Lung (tissue), 12 donors: Measurements from ENCODE around the gene TDRD12. TPM values are rescaled to one million over a fixed set of nuclear protein-coding genes. Genes with fewer than 3 reads are reported as not detected.

Experiments used
- ATAC-seq: fragments of 200-7000 bp; cut with Tn5 transposase; one replicate; pipeline ENCODE4 v1.9.1; 2020; ENCODE audit warnings: moderate number of reproducible peaks; ENCODE audit not compliant: insufficient read depth, low FRiP score
- DNase-seq, 3 donors: peaks; one replicate each; pipeline ENCODE4 v3.0.0-alpha.2; 2013 to 2017
- H3K27ac ChIP-seq, 2 donors: one replicate each; pipeline ENCODE4 v1.5.1; 2013; ENCODE audit warnings: mild to moderate bottlenecking in 2 of 2, moderate library complexity in 2 of 2, control low read depth in 1 of 2, inconsistent platforms in 1 of 2, low read depth in 1 of 2, low read length in 1 of 2
- H3K27me3 ChIP-seq, 3 donors: one replicate each; pipeline ENCODE4 v1.5.1; 2013; ENCODE audit warnings: low read length in 2 of 3; ENCODE audit not compliant: control insufficient read depth in 3 of 3, insufficient read depth in 3 of 3
- H3K36me3 ChIP-seq, 4 donors: one replicate each; pipeline ENCODE4 v1.5.1; 2013; ENCODE audit warnings: low read length in 4 of 4, mild to moderate bottlenecking in 1 of 4, moderate library complexity in 1 of 4; ENCODE audit not compliant: control insufficient read depth in 4 of 4, insufficient read depth in 4 of 4
- H3K4me1 ChIP-seq, 5 donors: one replicate each; pipeline ENCODE4 v1.5.1; 2013; ENCODE audit warnings: low read length in 5 of 5, mild to moderate bottlenecking in 2 of 5, moderate library complexity in 1 of 5; ENCODE audit not compliant: control insufficient read depth in 5 of 5, insufficient read depth in 5 of 5
- H3K4me3 ChIP-seq: one replicate; pipeline ENCODE4 v1.5.1; 2013; ENCODE audit warnings: mild to moderate bottlenecking, control low read depth, moderate library complexity
- H3K9ac ChIP-seq, 2 donors: one replicate each; pipeline ENCODE4 v1.5.1; 2013; ENCODE audit warnings: low read length in 2 of 2, control low read depth in 1 of 2; ENCODE audit not compliant: insufficient read depth in 1 of 2
- H3K9me3 ChIP-seq, 4 donors: one replicate each; pipeline ENCODE4 v1.5.1; 2013; ENCODE audit warnings: low read length in 3 of 4, mild to moderate bottlenecking in 1 of 4, moderate library complexity in 1 of 4; ENCODE audit not compliant: control insufficient read depth in 4 of 4, insufficient read depth in 3 of 4
- CTCF ChIP-seq: IDR thresholded peaks from 2 replicates; pipeline ENCODE4 v1.5.1; 2012; ENCODE audit warnings: mild to moderate bottlenecking; ENCODE audit errors: control extremely low read depth, extremely low read depth
- WGBS, 2 donors: extraction: QIAGEN DNeasy Blood & Tissue Kit; methylation state at CpG; one replicate each; pipeline ENCODE4 v1.1.7; 2013; 5-methylcytosine and 5-hydroxymethylcytosine counted together
- polyA plus RNA-seq, 2 donors: library from polyadenylated mRNA; stranded (reverse); fragments of 200-250 nt; gene quantifications; one replicate each; pipeline ENCODE4 v1.2.1, GENCODE V29; 2013
- total RNA-seq, 2 donors: library from RNA; depleted of rRNA in 1 of 2; stranded (reverse); fragments of >200 nt in 1 of 2; gene quantifications; one replicate each; pipeline ENCODE4 v1.2.1, GENCODE V29; 2014 to 2021
- donor health status: control.
- donor health status: control.
- donor health status: Bipolar disorder and iron deficiency.
- donor health status: healthy.
- donor health status: DM: yes; HTN: yes; CAD: no.

Gene TDRD12
- total and polyA plus RNA-seq, 4 donors, result 0.08 to 0.14 (median 0.10) TPM

DNA sequence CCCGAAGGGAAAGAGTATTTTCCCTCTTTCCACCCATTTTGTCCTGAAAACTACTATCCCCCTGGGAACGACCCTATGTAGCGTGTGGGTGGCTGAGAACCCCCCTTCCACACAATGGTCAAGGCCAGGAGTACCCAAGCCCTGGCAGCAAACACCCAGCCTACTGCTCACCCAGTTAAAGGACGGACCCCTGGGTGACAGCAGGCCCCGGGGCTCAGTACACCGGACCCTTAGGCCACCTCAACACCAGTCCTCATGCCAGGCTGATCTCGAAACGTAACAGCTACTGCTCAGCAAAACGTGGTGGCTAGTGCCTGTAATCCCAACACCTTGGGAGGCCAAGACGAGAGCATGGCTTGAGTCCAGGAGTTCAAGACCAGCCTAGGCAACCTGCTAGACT, 46.0 kb upstream of the TDRD12 start:
- ATAC-seq (no peak), DNase-seq (no peak)
- peaks cover 0 to 2% (median 0%) of the 10 kb centered on the region in 4 donors for H3K9me3 ChIP-seq
- H3K27me3 ChIP-seq, result peaks cover 0 to 18% (median 13%) of the 10 kb centered on the region in 3 donors
- TF ChIP-seq CTCF, result no peak
- H3K27ac ChIP-seq, result no peak overlapping the region
- H3K9ac ChIP-seq, result no peak overlapping the region
- H3K4me3 ChIP-seq, result no peak overlapping the region
- H3K4me1 ChIP-seq, result peaks cover 0 to 23% (median 0%) of the 10 kb centered on the region in 5 donors
- H3K36me3 ChIP-seq, result no peaks in the 10 kb centered on the region
- whole genome bisulfite sequencing, 2 donors, result 85 to 88% methylated on average over 10 of the region's 10 CpGs

- peak; percentile 1 for ATAC-seq
- WGBS, 2 donors, result 1 to 2% methylated on average over 55 to 67 of the region's 67 CpGs
- TF ChIP-seq CTCF, result no peak
- DNase-seq, result peak in 1 of 3 donors; percentile 26
- Histone ChIP-seq H3K9me3 (peaks cover 0 to 2% (median 0%) of the 10 kb centered on the region in 4 donors), H3K36me3 (no peaks in the 10 kb centered on the region), H3K27ac (peak overlapping the region; percentile 75 to 81), H3K9ac (peak overlapping the region; percentile 25 to 26), H3K4me1 (peaks cover 0 to 23% (median 0%) of the 10 kb centered on the region in 5 donors), H3K27me3 (peaks cover 0 to 20% (median 13%) of the 10 kb centered on the region in 3 donors), H3K4me3 (peak overlapping the region; percentile 63)
Measured at GRCh38 chr19:32674153-32674930, 45.2 kb upstream of the TDRD12 start.

DNA sequence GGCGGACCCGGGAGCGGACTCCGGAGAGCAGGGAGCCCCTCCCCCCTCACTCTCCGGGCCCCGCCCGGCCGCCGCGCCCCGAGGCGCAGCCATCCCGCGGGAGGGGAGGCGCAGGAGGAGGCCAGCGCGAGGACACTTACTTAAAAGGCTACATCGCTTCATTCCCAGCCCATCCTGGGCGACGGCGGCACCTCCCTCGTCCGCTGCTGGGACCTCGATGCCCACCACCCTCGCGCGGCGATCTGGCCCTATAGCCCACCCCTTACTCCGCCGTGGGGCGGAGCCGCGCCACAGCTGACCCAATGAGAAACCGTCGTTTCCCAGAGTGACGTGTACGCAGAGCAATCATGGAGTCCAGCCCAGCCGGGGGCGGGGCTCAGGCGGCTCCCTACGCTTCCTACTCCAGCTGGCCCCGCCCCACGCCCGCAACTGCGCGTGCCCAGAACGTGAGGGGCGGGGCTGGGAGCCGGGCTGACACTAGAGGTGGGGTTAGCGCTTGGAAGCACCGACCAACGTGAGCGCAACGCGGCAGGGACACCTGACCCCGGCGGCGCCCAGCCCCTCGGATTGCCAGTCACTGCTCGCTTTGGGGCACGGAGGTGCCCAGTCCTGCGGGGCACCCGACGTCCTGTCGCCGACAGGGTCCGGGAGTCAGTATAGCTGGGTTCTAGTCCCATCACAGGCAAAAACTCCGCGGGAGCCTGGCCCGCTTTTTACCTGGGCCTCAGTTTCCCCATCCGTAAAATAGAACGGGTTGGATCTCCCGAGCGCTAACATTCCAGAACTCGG, 44.4 kb upstream of the TDRD12 start, which contains the start of gene ANKRD27:
TSS of gene ANKRD27 (minus strand) at position 250 of the 789 bp plus-strand sequence. CDS start 16,165 bp downstream, outside the sequence.
- H3K4me1 ChIP-seq, result peaks cover 0 to 20% (median 0%) of the 10 kb centered on the region in 5 donors
- DNase-seq (peak; percentile 98 to 99 (median 99)), ATAC-seq (peak; percentile 94)
- peaks cover 0 to 2% (median 0%) of the 10 kb centered on the region in 4 donors for H3K9me3 ChIP-seq
- H3K27ac ChIP-seq, result peak within 1 kb of the TSS; percentile 83
- 0 to 1% methylated on average over 72 to 75 of the region's 75 CpGs for WGBS, 2 donors
- peak within 1 kb of the TSS; percentile 25 to 49 for H3K9ac ChIP-seq
- peaks cover 0 to 24% (median 13%) of the 10 kb centered on the region in 3 donors for H3K27me3 ChIP-seq
- H3K36me3 ChIP-seq, result no peaks in the 10 kb centered on the region
- TF ChIP-seq CTCF, result no peak
- peak within 1 kb of the TSS; percentile 63 for H3K4me3 ChIP-seq
